Neural cell (in vitro differentiated cells): ENCODE measurements around the gene TBC1D8.

Experiments
- CTCF ChIP-seq: fragments of 450-650 bp; IDR thresholded peaks from 2 replicates; pipeline ENCODE4 v1.5.1; 2014; ENCODE audit warnings: antibody characterized with exemption, mild to moderate bottlenecking, moderate library complexity; ENCODE audit not compliant: poor library complexity, severe bottlenecking
- EP300 ChIP-seq: fragments of 450-650 bp; conservative IDR thresholded peaks from 2 replicates; pipeline ENCODE4 v1.6.1; 2014; ENCODE audit warnings: antibody characterized with exemption, mild to moderate bottlenecking, moderate library complexity; ENCODE audit not compliant: poor library complexity, severe bottlenecking
- EZH2 ChIP-seq: fragments of 200-600, 300-800 bp; shearing (Covaris generic), sonication (generic); IDR thresholded peaks from 2 replicates; pipeline ENCODE4 v1.6.1; 2014; ENCODE audit warnings: antibody characterized with exemption, low read length, borderline replicate concordance, mild to moderate bottlenecking; ENCODE audit not compliant: insufficient read depth, poor library complexity, severe bottlenecking
- POLR2AphosphoS5 ChIP-seq: IDR thresholded peaks from 2 replicates; pipeline ENCODE4 v1.6.1; 2012
- SMC3 ChIP-seq: fragments of 450-650 bp; conservative IDR thresholded peaks from 2 replicates; pipeline ENCODE4 v1.6.1; 2014; ENCODE audit warnings: antibody characterized with exemption, mild to moderate bottlenecking, moderate library complexity; ENCODE audit not compliant: poor library complexity

- TF ChIP-seq POLR2AphosphoS5 (no peak), CTCF (no peak), SMC3 (no peak), EP300 (no peak), EZH2 (no peak)
These were observed 70.7 kb downstream of the TBC1D8 start for GRCh38 chr2:101080211-101081068.
